Measurements from ENCODE around the gene MMP11.

MMP11 gene

GRCh38 chr22:23759566-23759965 lies 13.1 kb upstream of the MMP11 start:
- DNase-seq (ENCODE audit: low spot score): no peak

GRCh38 chr22:23760056-23760455 lies 12.6 kb upstream of the MMP11 start:
- DNase-seq (ENCODE audit: low spot score): no peak

GRCh38 chr22:23762842-23763578 lies 9.6 kb upstream of the MMP11 start, which contains the start of gene C22orf15:
TSS of gene C22orf15 (plus strand) at chr22:23762990. CDS start at chr22:23763307, 317 bp downstream.
- DNase-seq (ENCODE audit: low spot score): no peak

GRCh38 chr22:23763579-23763945 lies 9.1 kb upstream of the MMP11 start:
- no peak for DNase-seq (ENCODE audit: low spot score)

GRCh38 chr22:23763954-23764353 lies 8.7 kb upstream of the MMP11 start:
- DNase-seq (ENCODE audit: low spot score): no peak

DNA sequence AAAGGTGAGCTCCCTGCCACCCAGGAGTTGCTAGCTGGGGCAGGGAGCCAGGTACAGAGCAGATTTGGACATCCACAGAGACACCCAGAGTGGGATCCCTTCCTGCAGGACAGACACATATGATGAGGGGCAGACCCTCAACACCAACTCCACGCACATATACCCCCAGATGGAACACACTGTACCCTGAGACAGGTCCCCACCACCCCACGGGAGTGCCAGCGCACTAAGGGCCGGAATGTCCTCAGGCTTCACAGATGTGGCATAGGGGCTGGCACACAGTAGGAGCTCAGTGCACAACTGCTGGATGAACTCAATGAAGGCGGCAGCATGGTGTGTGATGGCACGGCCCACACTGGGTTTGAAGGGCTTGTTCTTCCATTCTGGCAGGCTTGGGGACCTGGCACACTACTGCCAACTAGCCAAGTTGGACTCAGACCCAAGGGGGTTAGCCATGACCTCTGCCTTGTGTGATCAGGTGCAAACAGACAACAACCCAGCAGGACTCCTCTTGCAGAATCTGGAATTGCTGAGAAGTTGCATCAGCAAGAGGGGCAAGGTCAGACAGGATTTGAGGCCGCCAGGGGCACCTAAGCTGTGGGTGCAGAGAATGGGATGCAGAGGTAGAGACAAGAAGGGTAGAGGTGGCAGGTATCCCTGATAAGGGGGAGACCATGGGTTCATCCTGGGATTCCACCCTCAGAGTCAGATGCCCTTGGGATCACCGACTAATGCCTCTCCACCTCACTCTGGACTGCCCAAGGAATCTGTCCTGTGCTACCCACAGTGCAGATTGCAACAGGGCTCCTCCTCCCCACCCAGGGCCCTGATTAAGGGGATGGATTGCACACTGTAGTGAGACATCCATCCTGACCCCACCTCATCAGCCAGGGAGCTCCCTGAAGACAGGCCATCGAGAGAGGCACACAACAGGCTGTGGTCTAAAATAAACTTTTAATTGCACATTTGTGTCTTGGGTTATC lies 7.5 kb upstream of the MMP11 start:
- no peak for DNase-seq (ENCODE audit: low spot score)

- DNase-seq (ENCODE audit: low spot score): no peak
These were observed 5.4 kb upstream of the MMP11 start for GRCh38 chr22:23767303-23767672.

DNA sequence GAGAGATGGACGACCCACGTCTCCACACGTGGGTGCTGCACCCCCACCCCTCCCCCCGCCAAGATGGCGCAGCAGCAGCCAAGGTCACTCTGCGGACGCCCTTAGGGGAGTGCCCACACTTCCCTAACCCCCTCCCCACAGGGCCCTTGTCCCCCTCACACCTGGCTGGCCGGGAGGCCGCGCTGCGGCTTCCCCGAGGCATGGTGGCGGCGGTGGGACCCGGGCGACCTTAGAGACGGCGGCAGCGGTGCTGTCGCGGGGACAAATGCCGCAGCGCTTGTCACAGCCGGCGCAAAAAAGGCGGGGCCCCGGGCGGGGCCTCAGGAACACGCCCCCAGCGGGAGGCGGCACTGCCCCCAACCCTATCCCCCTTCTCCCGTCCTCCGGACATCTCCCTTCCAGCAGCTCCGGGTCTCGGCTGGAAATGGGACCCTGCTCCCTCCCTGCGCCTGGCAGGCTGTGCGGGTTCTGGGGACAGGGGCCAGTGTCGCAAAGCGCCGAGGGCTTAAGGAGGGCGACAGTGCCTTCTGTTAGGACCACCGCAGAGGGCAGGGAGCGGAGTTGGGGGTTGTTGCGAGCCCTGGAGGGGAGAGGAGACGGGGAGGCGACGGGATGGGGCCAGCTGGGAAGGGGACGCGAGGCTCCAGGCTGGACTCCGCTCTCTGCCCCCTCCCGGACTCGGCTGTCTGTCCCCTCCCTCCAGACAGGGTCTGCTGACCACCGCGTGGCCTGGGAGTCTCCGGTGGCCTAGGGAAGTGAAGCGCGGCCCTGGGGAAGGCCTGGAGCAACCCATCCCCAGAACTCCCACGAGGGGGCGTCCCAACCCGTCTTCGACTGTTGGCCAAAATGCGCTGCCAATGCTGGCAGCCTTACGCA lies 4.7 kb upstream of the MMP11 start, which contains the start of gene CHCHD10:
Gene CHCHD10, minus strand, starts transcription at position 300 of the 876 bp plus-strand sequence. Its CDS starts 98 bp downstream, at position 202.
- DNase-seq (ENCODE audit: low spot score): peak; percentile 73

DNA sequence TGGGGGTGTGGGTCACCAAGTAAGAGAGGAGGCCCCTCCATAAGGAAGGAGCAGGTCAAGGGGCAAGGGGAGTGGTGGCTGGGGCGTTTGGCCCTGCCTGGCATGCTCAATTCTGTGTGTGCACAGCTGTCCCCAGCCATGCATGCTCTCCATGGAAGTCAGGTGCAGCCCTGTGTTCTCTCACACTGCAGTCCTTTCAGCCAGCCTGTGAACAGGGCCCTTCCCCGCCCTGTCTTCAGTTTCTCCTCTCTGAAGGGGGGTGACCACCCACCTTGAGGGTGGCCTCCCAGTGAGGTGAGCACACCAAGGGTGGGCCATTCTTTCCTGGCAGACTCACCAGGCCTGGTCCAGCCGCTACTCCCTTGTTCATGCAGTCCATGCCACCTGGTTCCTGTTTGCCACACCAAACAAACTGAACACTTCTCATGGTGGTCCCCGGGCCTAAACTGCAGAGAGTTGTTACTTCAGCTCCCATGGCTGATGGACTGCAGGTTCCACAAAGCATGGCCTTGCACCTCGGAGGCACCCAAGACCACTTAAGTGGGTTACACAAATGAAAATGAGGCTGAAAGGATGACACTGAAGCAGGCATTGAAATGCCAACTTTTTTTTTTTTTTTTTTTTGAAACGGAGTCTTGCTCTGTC lies 3.2 kb upstream of the MMP11 start:
- no peak for DNase-seq (ENCODE audit: low spot score)

- DNase-seq (ENCODE audit: low spot score): no peak
These were observed 367 bp upstream of the MMP11 start for GRCh38 chr22:23772315-23772648.

DNA sequence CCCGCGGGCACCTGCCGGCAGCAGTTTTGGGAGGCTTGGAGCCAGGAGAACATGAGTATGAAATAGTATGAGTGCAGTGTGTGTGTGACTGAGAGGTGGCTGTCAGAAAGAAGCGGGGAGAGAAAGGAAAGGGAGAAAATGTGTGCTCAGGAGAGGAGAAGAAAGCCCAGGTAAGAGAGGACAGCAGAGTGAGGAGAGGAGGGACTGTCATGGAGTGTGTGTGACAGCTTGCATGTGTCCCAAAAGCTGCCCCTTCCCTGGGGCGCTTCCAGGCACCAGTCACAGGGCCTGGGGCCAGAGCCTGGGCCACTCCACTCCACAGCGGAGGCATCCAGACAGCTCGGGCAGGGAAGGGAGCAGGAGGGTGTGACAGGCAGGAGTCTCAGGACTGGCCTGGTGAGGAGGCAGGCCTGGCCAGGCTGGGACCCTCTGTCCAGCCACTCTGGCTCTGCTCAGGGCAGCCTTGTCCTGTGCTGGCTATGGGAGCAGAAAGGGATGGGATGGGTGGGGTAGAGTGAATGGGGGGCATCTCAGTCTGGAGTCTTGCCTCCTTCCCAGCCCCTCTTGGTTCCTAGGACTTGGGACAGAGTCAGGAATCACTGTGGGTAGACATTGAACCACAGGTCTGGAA lies 949 bp downstream of the MMP11 start:
- DNase-seq (ENCODE audit: low spot score): no peak

GRCh38 chr22:23774114-23774921 lies 1.7 kb downstream of the MMP11 start:
- no peak for DNase-seq (ENCODE audit: low spot score)

- DNase-seq (ENCODE audit: low spot score): no peak
These were observed 2.3 kb downstream of the MMP11 start for GRCh38 chr22:23774922-23775436.

DNA sequence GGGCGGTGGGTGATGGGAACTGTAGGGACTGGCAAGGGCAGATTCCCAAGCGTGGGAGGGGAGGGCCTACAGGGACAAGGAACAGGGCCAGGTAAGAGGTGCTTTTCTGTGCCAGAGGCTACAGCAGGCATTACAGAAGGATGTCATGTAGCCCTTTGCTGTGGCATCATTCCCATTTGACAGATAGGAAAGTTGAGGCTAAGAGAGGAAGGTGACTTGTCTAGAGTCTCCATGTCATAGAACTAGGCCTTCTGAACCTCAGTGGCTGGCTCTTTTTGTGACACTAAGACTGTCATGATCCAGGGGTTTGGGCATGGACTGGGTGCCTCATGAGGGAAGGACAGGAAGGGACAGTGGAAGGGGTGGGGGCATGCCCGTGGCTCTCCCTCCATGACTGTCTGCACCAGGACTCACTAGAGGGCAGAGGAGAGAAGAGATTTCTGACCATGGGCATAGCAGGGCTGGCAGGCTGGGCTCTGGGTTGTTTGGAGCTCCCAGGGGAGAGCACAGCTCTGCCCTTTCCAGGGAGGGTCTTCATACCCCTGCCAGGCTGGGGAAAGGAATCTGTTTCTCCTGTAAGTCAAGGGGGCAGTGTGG lies 3.2 kb downstream of the MMP11 start:
- DNase-seq (ENCODE audit: low spot score): no peak

- DNase-seq (ENCODE audit: low spot score): no peak
These were observed 5.3 kb downstream of the MMP11 start for GRCh38 chr22:23777776-23778576.

DNA sequence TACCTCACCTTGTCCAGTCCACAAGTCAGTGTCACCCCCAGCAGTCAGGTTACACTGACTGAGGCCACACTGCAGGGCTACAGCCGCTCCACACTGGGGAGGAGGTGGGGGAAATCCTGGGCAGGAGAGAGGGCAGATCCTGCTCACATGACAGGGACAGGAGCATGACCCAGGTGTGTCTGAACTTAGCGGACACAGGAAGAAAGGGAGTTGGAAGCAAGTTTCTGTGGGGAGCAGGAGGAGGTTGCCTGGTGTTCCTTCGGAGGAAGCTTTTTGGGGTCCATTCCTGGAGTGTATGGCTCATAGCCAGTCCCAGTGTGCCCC lies 5.9 kb downstream of the MMP11 start:
- DNase-seq (ENCODE audit: low spot score): no peak

DNA sequence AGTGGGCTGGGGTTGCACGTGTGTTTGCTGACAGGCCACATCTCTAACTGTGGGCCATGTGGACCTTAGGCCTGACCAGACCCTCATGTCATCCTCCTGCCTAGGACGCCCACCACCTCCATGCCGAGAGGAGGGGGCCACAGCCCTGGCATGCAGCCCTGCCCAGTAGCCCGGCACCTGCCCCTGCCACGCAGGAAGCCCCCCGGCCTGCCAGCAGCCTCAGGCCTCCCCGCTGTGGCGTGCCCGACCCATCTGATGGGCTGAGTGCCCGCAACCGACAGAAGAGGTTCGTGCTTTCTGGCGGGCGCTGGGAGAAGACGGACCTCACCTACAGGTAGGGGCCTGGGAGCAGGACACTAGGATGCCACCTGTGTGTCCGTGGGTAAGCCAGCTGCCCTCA lies 6.4 kb downstream of the MMP11 start:
- DNase-seq (ENCODE audit: low spot score): no peak

DNA sequence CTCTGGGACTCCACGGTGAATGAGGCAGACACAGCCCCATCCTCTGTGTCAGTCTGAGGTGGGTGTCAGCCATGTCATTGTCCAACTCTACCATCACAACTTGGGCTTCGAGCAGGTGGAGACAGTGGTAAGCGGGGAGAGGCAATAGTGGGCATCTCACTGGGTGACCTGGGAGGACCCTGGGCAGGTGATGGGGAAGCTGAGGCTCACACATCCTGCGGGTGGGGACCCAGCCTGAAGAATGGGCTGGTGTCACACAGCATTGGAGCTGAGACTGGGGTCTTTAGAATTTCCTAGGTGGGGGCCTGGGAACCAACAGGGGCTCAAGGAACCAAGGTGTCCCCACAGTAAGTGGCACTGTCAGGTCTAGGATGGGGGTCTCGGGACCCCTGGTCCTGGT lies 7.1 kb downstream of the MMP11 start:
- no peak for DNase-seq (ENCODE audit: low spot score)

DNA sequence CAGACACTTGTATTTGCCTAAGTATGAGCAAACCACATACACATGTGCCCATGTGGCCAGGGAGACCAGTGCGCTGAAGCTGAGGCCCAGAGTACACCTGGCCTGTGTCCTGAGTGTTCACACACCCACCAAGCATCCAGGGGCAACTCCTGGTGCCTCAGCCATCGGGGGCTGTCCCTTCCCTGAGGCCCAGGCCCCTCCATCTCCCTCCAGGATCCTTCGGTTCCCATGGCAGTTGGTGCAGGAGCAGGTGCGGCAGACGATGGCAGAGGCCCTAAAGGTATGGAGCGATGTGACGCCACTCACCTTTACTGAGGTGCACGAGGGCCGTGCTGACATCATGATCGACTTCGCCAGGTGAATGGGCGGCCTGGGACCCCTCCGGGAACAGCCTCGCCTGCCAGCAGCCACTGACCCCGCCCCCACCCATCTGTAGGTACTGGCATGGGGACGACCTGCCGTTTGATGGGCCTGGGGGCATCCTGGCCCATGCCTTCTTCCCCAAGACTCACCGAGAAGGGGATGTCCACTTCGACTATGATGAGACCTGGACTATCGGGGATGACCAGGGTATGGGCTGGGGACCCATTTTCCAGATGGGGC lies 7.6 kb downstream of the MMP11 start:
- no peak for DNase-seq (ENCODE audit: low spot score)

Measured in SW480 (cell line).